Activated T-helper 2 cell treated with anti-CD3 and anti-CD28 coated beads, Interferon-gamma antibody, Interleukin-2, Interleukin-4, amounts not matched to agents 10 μg/mL and 5 μg/mL and 100 μg/mL, durations not matched to agents 14 hours and 24 hours and 36 hours (primary cell): Measurements from ENCODE around the gene MVK. TPM values are rescaled to one million over a fixed set of nuclear protein-coding genes. Genes with fewer than 3 reads are reported as not detected.

Experiments
- DNase-seq: peaks from one replicate; pipeline ENCODE4 v3.0.0; 2021; ENCODE audit warnings: low spot score
- H3K27ac Mint-ChIP-seq: one replicate; pipeline ENCODE4 v1.8.0; 2021; ENCODE audit warnings: mixed read lengths
- H3K27me3 Mint-ChIP-seq: one replicate; pipeline ENCODE4 v1.8.0; 2021; ENCODE audit warnings: low read depth, mixed read lengths
- H3K36me3 Mint-ChIP-seq: one replicate; pipeline ENCODE4 v1.8.0; 2021; ENCODE audit warnings: low read depth, mixed read lengths
- H3K4me1 Mint-ChIP-seq: one replicate; pipeline ENCODE4 v1.8.0; 2021; ENCODE audit warnings: low read depth, mixed read lengths
- H3K4me3 Mint-ChIP-seq: one replicate; pipeline ENCODE4 v1.8.0; 2021; ENCODE audit warnings: low read depth, mild to moderate bottlenecking, moderate library complexity, mixed read lengths
- H3K9me3 Mint-ChIP-seq: one replicate; pipeline ENCODE4 v1.8.0; 2021; ENCODE audit warnings: mixed read lengths
- intact Hi-C: fragments of 100-400 bp; cut with micrococcal nuclease; formaldehyde crosslinking; loops from one replicate; pipeline ENCODE4 v1.15.1; 2023
- total RNA-seq: library from RNA; stranded (reverse); gene quantifications from 2 replicates; pipeline ENCODE4 v1.2.3, GENCODE V29; 2022

Gene MVK
- total RNA-seq, 1 donor from 2014 or later, result 33.6 TPM

DNA sequence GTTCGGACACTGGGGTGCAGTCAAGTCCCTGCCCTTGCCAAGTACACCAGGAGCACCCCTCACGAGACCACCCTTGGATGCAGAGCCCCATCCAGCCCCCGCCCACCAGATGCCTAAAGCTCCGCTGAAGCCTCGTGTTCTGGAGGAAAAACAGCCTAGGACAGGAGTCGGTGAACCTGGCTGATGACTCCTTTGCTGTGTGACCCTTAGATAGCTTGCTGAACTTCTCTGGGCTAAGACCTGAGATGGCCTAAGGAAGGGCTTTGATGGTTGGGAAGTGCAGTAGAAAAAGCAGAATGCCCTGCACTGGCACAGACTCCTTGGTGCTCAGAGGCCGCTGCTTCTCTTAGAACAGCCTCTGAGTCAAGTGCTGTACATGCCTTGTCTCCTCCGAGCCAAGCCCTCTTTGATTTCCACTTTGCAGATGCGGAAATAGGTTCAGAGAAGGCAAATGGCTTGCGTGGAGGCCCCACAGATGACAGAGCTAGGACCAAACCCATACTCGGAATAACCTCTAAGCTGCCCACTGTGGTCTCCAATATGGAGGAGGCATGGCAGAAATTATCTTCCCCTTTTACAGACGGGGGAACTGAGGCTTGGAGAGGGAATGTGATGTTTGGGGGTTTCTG, 52.3 kb downstream of the MVK start:
- Mint-ChIP-seq H3K4me3 (no peak overlapping the region), H3K4me1 (no peaks in the 10 kb centered on the region), H3K27ac (no peak overlapping the region), H3K9me3 (no peaks in the 10 kb centered on the region), H3K36me3 (no peaks in the 10 kb centered on the region), H3K27me3 (peaks cover 17% of the 10 kb centered on the region)
- intact Hi-C loops, result no loop called here
- no peak for DNase-seq

GRCh38 chr12:109626378-109627115, 53.0 kb downstream of the MVK start:
- DNase-seq, result no peak
- Mint-ChIP-seq H3K4me3 (no peak overlapping the region), H3K27me3 (peaks cover 10% of the 10 kb centered on the region), H3K9me3 (no peaks in the 10 kb centered on the region), H3K27ac (no peak overlapping the region), H3K4me1 (no peaks in the 10 kb centered on the region), H3K36me3 (no peaks in the 10 kb centered on the region)
- intact Hi-C loops, result no loop called here

DNA sequence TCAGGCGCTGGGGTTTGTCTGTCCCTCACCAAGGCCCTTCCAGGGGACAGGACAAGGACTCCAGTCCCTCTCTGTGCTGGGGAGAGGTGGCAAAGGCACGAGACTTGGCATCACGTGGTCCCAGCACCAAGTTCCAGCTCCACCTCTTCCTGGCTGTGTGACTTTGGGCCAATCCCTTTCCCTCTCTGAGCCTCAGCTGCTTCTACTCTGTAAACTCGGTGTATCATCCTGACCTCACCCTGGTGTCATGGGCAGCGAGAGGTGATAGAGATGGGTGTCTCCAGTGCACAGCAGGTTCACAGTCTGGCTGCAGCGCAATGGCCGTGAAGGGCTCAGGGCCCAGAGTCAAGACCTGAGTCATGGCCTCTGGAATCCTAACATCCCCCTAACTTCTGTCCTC, 54.0 kb downstream of the MVK start:
- intact Hi-C loops, result no loop called here
- H3K4me3 Mint-ChIP-seq, result no peak overlapping the region
- no peak for DNase-seq
- peaks cover 4% of the 10 kb centered on the region for H3K27me3 Mint-ChIP-seq
- H3K4me1 Mint-ChIP-seq, result no peaks in the 10 kb centered on the region
- no peak overlapping the region for H3K27ac Mint-ChIP-seq
- no peaks in the 10 kb centered on the region for H3K36me3 Mint-ChIP-seq
- no peaks in the 10 kb centered on the region for H3K9me3 Mint-ChIP-seq

- H3K4me1 Mint-ChIP-seq, result no peaks in the 10 kb centered on the region
- H3K9me3 Mint-ChIP-seq, result peaks cover 8% of the 10 kb centered on the region
- no peak for DNase-seq
- H3K27me3 Mint-ChIP-seq, result peaks cover 3% of the 10 kb centered on the region
- no peak overlapping the region for H3K27ac Mint-ChIP-seq
- intact Hi-C loops, result no loop called here
- H3K4me3 Mint-ChIP-seq, result no peak overlapping the region
- no peaks in the 10 kb centered on the region for H3K36me3 Mint-ChIP-seq
Observed at GRCh38 chr12:109630107-109630506, 56.5 kb downstream of the MVK start.

DNA sequence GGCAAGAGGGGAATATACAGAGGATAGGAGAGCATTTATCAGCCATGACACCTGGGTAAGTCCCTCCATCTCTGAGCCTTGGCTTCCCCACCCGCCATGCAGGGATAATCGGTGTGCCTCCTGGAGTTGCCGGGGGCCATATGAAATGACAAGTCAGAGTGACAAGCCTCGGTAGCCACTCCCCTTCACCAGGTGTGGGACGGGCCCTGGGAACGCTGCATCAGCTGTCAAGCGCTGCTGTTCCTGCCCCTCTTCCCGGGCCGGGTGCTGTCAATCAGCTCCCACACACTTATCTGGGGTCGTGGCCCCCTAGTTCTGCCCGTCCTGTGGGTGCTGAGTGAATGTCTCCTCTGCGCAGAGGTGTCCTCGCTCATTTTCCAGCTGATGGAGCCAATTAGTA, 57.2 kb downstream of the MVK start:
- no peak for DNase-seq
- intact Hi-C loops, result no loop called here
- Mint-ChIP-seq H3K27me3 (peaks cover 3% of the 10 kb centered on the region), H3K4me1 (no peaks in the 10 kb centered on the region), H3K9me3 (peaks cover 8% of the 10 kb centered on the region), H3K4me3 (no peak overlapping the region), H3K36me3 (no peaks in the 10 kb centered on the region), H3K27ac (no peak overlapping the region)

DNA sequence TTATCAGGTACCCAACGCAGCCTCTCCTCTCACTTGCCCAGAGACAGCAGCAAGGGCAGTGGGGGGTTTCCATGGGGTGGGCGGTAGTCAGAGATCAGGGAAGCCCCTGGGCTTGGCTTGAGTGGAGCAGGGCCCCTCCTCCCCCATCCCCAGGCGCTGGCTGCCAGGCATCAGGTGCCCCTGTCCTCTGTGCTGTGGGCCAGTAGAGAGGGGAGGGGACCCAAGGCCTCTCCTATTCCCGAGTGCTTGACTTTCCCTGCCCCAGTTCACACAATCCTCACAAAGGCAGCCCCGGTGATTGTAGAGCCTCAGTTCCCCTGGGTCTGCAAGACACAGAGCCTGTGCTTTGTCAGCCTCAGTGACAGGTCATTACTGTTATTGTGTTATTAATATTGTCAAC, 57.7 kb downstream of the MVK start:
- H3K27ac Mint-ChIP-seq, result no peak overlapping the region
- H3K9me3 Mint-ChIP-seq, result peaks cover 8% of the 10 kb centered on the region
- intact Hi-C loops, result no loop called here
- H3K4me3 Mint-ChIP-seq, result no peak overlapping the region
- H3K36me3 Mint-ChIP-seq, result no peaks in the 10 kb centered on the region
- H3K27me3 Mint-ChIP-seq, result peaks cover 3% of the 10 kb centered on the region
- H3K4me1 Mint-ChIP-seq, result no peaks in the 10 kb centered on the region
- no peak for DNase-seq

DNA sequence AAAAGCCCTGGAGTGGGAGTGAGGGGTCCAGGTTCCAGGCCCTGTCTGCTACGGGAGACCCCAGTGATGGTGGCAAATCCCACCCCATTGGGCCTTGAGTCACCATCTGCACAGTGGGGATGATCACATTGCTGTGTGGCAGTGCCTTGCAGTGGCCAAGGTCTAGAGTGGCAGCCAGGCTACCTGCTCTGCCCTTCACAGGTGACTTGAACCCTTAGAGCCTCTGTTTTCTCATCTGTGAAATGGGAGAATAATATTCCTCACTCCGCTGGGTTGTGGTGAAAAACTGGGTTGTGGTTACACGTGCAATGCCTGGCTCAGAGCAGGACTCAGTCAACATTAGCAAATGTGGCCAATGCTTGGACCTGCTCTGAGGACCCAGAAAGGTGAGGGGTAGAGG, 58.2 kb downstream of the MVK start:
- DNase-seq, result no peak
- Mint-ChIP-seq H3K27ac (no peak overlapping the region), H3K9me3 (peaks cover 8% of the 10 kb centered on the region), H3K27me3 (peaks cover 2% of the 10 kb centered on the region), H3K4me3 (no peak overlapping the region), H3K36me3 (no peaks in the 10 kb centered on the region), H3K4me1 (no peaks in the 10 kb centered on the region)
- intact Hi-C loops, result no loop called here

GRCh38 chr12:109632342-109632741, 58.7 kb downstream of the MVK start:
- Mint-ChIP-seq H3K4me3 (no peak overlapping the region), H3K4me1 (no peaks in the 10 kb centered on the region), H3K9me3 (peaks cover 8% of the 10 kb centered on the region), H3K27me3 (no peaks in the 10 kb centered on the region), H3K27ac (no peak overlapping the region), H3K36me3 (no peaks in the 10 kb centered on the region)
- no peak for DNase-seq
- intact Hi-C loops, result no loop called here

- Mint-ChIP-seq H3K27me3 (no peaks in the 10 kb centered on the region), H3K9me3 (peaks cover 8% of the 10 kb centered on the region), H3K27ac (no peak overlapping the region), H3K4me3 (no peak overlapping the region), H3K36me3 (no peaks in the 10 kb centered on the region), H3K4me1 (no peaks in the 10 kb centered on the region)
- DNase-seq, result no peak
- intact Hi-C loops, result no loop called here
Observed at GRCh38 chr12:109635717-109636116, 62.1 kb downstream of the MVK start.

GRCh38 chr12:109637348-109637747, 63.8 kb downstream of the MVK start:
- no peaks in the 10 kb centered on the region for H3K4me1 Mint-ChIP-seq
- no peak overlapping the region for H3K27ac Mint-ChIP-seq
- H3K27me3 Mint-ChIP-seq, result no peaks in the 10 kb centered on the region
- no peaks in the 10 kb centered on the region for H3K36me3 Mint-ChIP-seq
- H3K4me3 Mint-ChIP-seq, result no peak overlapping the region
- peaks cover 8% of the 10 kb centered on the region for H3K9me3 Mint-ChIP-seq
- DNase-seq, result no peak
- intact Hi-C loops, result no loop called here

DNA sequence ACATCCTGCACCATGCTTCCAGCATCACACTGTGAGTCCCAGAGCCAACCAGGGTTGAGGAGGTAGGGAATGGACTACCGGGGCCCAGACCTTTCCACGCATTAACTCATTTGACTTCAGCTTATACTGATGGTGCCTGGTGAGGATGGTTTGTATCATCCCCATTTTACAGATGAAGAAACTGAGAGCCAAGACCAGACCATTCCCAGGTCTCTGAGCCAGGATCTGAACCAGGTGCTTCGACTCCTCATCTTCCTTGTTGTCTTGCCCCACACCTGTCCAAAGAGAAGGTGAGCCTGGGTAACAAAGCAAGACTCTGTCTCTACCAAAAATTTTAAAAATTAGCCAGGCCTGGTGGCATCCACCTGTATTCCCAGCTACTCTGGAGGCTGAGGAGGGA, 64.4 kb downstream of the MVK start:
- intact Hi-C loops, result no loop called here
- no peaks in the 10 kb centered on the region for H3K36me3 Mint-ChIP-seq
- DNase-seq, result no peak
- H3K9me3 Mint-ChIP-seq, result peaks cover 8% of the 10 kb centered on the region
- no peak overlapping the region for H3K27ac Mint-ChIP-seq
- H3K4me3 Mint-ChIP-seq, result no peak overlapping the region
- H3K27me3 Mint-ChIP-seq, result no peaks in the 10 kb centered on the region
- no peaks in the 10 kb centered on the region for H3K4me1 Mint-ChIP-seq

- no peaks in the 10 kb centered on the region for H3K27me3 Mint-ChIP-seq
- H3K27ac Mint-ChIP-seq, result no peak overlapping the region
- no peaks in the 10 kb centered on the region for H3K4me1 Mint-ChIP-seq
- intact Hi-C loops, result no loop called here
- H3K4me3 Mint-ChIP-seq, result no peak overlapping the region
- H3K9me3 Mint-ChIP-seq, result peaks cover 4% of the 10 kb centered on the region
- DNase-seq, result no peak
- no peaks in the 10 kb centered on the region for H3K36me3 Mint-ChIP-seq
Observed at GRCh38 chr12:109638735-109639134, 65.1 kb downstream of the MVK start.

DNA sequence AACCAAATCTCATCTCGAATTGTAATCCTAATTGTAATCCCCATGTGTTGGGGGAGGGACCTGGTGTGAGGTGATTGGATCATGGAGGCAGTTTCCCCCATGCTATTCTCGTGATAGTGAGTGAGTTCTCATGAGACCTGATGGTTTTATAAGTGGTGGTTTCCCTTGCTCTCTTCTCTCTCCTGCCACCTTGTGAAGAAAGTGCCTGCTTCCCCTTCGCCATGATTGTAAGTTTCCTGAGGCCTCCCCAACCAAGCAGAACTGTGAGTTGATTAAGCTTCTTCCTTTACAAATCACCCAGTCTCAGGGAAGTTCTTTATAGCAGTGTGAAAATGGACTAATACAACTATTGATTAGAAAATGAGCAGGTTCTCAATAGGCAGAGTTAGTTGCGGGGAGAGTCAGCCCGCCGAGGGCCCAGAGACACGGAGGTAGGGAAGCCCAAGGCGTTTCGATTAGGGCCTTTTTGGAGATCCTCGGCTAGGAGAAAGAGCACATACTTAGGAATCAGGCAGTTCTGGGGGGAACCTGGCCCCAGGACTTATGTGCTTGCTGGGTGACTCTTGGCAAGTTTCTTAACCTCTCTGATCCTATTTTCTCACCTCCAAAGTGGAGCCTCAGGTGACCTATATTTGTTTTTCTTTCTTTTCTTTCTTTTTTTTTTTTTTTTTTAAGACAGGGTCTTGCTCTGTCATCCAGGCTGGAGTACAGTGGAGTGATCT, 65.7 kb downstream of the MVK start:
- no peak for DNase-seq
- Mint-ChIP-seq H3K27ac (no peak overlapping the region), H3K36me3 (no peaks in the 10 kb centered on the region), H3K27me3 (no peaks in the 10 kb centered on the region), H3K4me1 (no peaks in the 10 kb centered on the region), H3K4me3 (no peak overlapping the region), H3K9me3 (no peaks in the 10 kb centered on the region)
- intact Hi-C loops, result no loop called here
